K562 (cell line): ENCODE measurements around the gene CORT. TPM values are rescaled to one million over a fixed set of nuclear protein-coding genes. Genes with fewer than 3 reads are reported as not detected.
"Not testable (repeated sequence)": the region's sequence is repeated elsewhere in the genome, so short reads cannot be mapped to it uniquely, and the experiment has no call there.

ENCODE experiments used
- ATAC-seq: fragments of 200-7000 bp; cut with Tn5 transposase; 3 replicates; pipeline ENCODE4 v1.9.1; 2020; ENCODE audit warnings: moderate library complexity
- BruUV-seq: library from RNA; stranded (reverse); fragments of 400-500 nt; replicated peaks from 2 replicates; lab custom pipeline; 2021; lab: Mats Ljungman, UMichigan
- CTCF ChIA-PET: fragments of 300-600 bp; formaldehyde crosslinking; extraction: SDS; loops from one replicate; lab custom pipeline; 2021; ENCODE audit warnings: low intra/inter-chr PET ratio; lab: Yijun Ruan, JAX
- POLR2A ChIA-PET: fragments of 300-600, 350-650 bp; sonication (Branson Sonifier 250); formaldehyde crosslinking; extraction: SDS; loops from one replicate; lab custom pipeline; 2021; ENCODE audit warnings: antibody characterized with exemption, inconsistent platforms; lab: Yijun Ruan, JAX
- DNase-seq, 4 experiments: peaks; one replicate each; pipeline versions ENCODE4 v3.0.0 to v3.0.0-alpha.2; 2011 to 2018; ENCODE audit warnings: low spot score in 3 of 4, mixed read lengths in 3 of 4; ENCODE audit errors: extremely low read depth in 1 of 4
- FAIRE-seq: peaks from 2 replicates; lab custom pipeline; 2011; peaks lifted over from hg19 to GRCh38; lab: Jason Lieb, UNC
- H2AFZ ChIP-seq: 2 replicates; pipeline ENCODE4 v1.6.0; 2011; ENCODE audit warnings: low read depth, low read length, control low read depth, inconsistent platforms
- H3K27ac ChIP-seq: fragments of 200-600 bp; 3 replicates; pipeline ENCODE4 v1.8.0; 2011; ENCODE audit warnings: low read depth, mild to moderate bottlenecking, control low read depth, inconsistent platforms, low read length, moderate library complexity, mixed read lengths; ENCODE audit errors: extremely low read depth
- H3K27me3 ChIP-seq, 2 experiments: fragments of 300-600 bp in 1 of 2; 2 replicates in 1 of 2; 3 replicates in 1 of 2; pipeline versions ENCODE4 v1.6.0 to v1.8.0; 2011; ENCODE audit warnings: inconsistent platforms in 2 of 2, low read length in 2 of 2, mild to moderate bottlenecking in 1 of 2, mixed read lengths in 1 of 2, moderate library complexity in 1 of 2; ENCODE audit not compliant: control insufficient read depth in 2 of 2, insufficient read depth in 2 of 2
- H3K36me3 ChIP-seq: fragments of 300-600 bp; 3 replicates; pipeline ENCODE4 v1.8.0; 2011; ENCODE audit warnings: mild to moderate bottlenecking, low read length, inconsistent platforms; ENCODE audit not compliant: control insufficient read depth, insufficient read depth
- H3K4me1 ChIP-seq, 2 experiments: fragments of 200-600 bp in 1 of 2; replicated peaks in 1 of 2; 2 replicates in 1 of 2; 3 replicates in 1 of 2; pipeline versions ENCODE4 v1.5.1 to v1.8.0; 2011; ENCODE audit warnings: inconsistent platforms in 2 of 2, low read length in 2 of 2, mild to moderate bottlenecking in 1 of 2, mixed read lengths in 1 of 2, moderate library complexity in 1 of 2; ENCODE audit not compliant: control insufficient read depth in 2 of 2, insufficient read depth in 2 of 2
- H3K4me2 ChIP-seq: 2 replicates; pipeline ENCODE4 v1.6.1; 2011; ENCODE audit warnings: low read length, control low read depth, inconsistent platforms, mixed read lengths; ENCODE audit not compliant: insufficient read depth
- H3K4me3 ChIP-seq: fragments of 200-600 bp; sonication (generic), shearing (Covaris generic); 2 replicates; pipeline ENCODE4 v1.5.1; 2016; ENCODE audit warnings: control low read depth, inconsistent platforms
- H3K79me2 ChIP-seq: fragments of 200-600 bp; 3 replicates; pipeline ENCODE4 v1.8.0; 2011; ENCODE audit warnings: low read length, inconsistent platforms; ENCODE audit not compliant: control insufficient read depth, insufficient read depth
- H3K9ac ChIP-seq, 2 experiments: 2 replicates each; pipeline versions ENCODE4 v1.6.0 to v1.6.1; 2011; ENCODE audit warnings: low read depth in 2 of 2, low read length in 2 of 2, control low read depth in 1 of 2, inconsistent platforms in 1 of 2, mild to moderate bottlenecking in 1 of 2, mixed read lengths in 1 of 2; ENCODE audit not compliant: insufficient read depth in 1 of 2
- H3K9me1 ChIP-seq: one replicate; pipeline ENCODE4 v1.6.0; 2011; ENCODE audit warnings: inconsistent platforms, mild to moderate bottlenecking, low read length, moderate library complexity; ENCODE audit not compliant: control insufficient read depth, insufficient read depth
- H3K9me3 ChIP-seq: replicated peaks from 2 replicates; pipeline ENCODE4 v1.5.1; 2011; ENCODE audit warnings: low read depth, low read length, inconsistent platforms; ENCODE audit not compliant: control insufficient read depth, insufficient read depth
- H4K20me1 ChIP-seq: replicated peaks from 2 replicates; pipeline ENCODE4 v1.6.1; 2011; ENCODE audit warnings: low read length, inconsistent platforms, mixed read lengths; ENCODE audit not compliant: control insufficient read depth, insufficient read depth
- HEY1 ChIP-seq: fragments of 250-450 bp; sonication (Bioruptor Pico); IDR thresholded peaks from 2 replicates; pipeline ENCODE4 v1.5.0; 2020; ENCODE audit warnings: mild to moderate bottlenecking, moderate library complexity, borderline replicate concordance
- HMG20B ChIP-seq: fragments of 250-450 bp; sonication (Bioruptor Pico); IDR thresholded peaks from 2 replicates; pipeline ENCODE4 v1.5.0; 2021; ENCODE audit warnings: mild to moderate bottlenecking
- POLR2A ChIP-seq: fragments of 450-650 bp; conservative IDR thresholded peaks from 2 replicates; pipeline ENCODE4 v1.6.1; 2016
- WGBS: fragments of 100-300 bp; shearing (Covaris generic); methylation state at CpG from one replicate; pipeline ENCODE4 v1.1.6; 2016; ENCODE audit warnings: low coverage, mixed read lengths; ENCODE audit not compliant: insufficient coverage; ENCODE audit errors: missing lambda C conversion rate; 5-methylcytosine and 5-hydroxymethylcytosine counted together
- in situ Hi-C: fragments of 300-500 bp; cut with MboI; formaldehyde crosslinking; loops from 4 replicates; pipeline ENCODE4 v1.15.0; 2018; ENCODE audit warnings: inconsistent platforms, mixed read lengths
- intact Hi-C: fragments of 100-400 bp; cut with micrococcal nuclease; formaldehyde crosslinking; loops from 2 replicates; pipeline ENCODE4 v1.14.2; 2022
- polyA plus RNA-seq, 8 experiments: library from polyadenylated mRNA; depleted of rRNA in 4 of 8; stranded (reverse) in 5 of 8; unstranded in 3 of 8; fragments of >200 nt; fragmentation: Nextera tagmentation in 2 of 8; fragmentation: Illumina TruSeq in 1 of 8; extraction: Ambion mirVana in 2 of 8; extraction: Trizol in 1 of 8; gene quantifications; 2 replicates each; pipeline versions ENCODE4 v1.2.1 to v1.2.3, GENCODE V29; 2011 to 2014; ENCODE audit warnings: inconsistent platforms in 1 of 8, missing spikeins in 1 of 8
- total RNA-seq, 7 experiments: library from RNA; depleted of rRNA in 6 of 7; stranded (reverse); fragments of >200 nt in 6 of 7; fragmentation: Illumina TruSeq in 2 of 7; extraction: Trizol in 2 of 7; gene quantifications; 2 replicates each; pipeline versions ENCODE4 v1.2.1 to v1.2.3, GENCODE V29; 2011 to 2021; ENCODE audit warnings: low replicate concordance in 1 of 7
- TF ChIP-seq, protein P1 (sequence below), 3 experiments: IDR thresholded peaks in 2 of 3; conservative IDR thresholded peaks in 1 of 3; 2 replicates each; pipeline ENCODE4 v1.5.1; 2011 to 2012; ENCODE audit warnings: low read length in 3 of 3, mild to moderate bottlenecking in 3 of 3, control low read depth in 2 of 3, improper control_type of control experiment in 1 of 3, inconsistent platforms in 1 of 3, low read depth in 1 of 3, mixed read lengths in 1 of 3, moderate library complexity in 1 of 3; ENCODE audit not compliant: insufficient read depth in 2 of 3

The CORT gene
- total and polyA plus RNA-seq, 9 of the 15 experiments (the other 6 are each of a cell fraction or from before 2014, with no cell fraction given), result 0.08 to 0.54 (median 0.13) TPM; not detected in 5

- Histone ChIP-seq H3K9ac (no peak overlapping the region), H3K27me3 (no peaks in the 10 kb centered on the region), H4K20me1 (no peaks in the 10 kb centered on the region), H3K9me3 (no peaks in the 10 kb centered on the region; the same call in 1 of the 2 replicates), H3K9me1 (no peaks in the 10 kb centered on the region), H2AFZ (no peak overlapping the region), H3K4me1 (peaks cover 12 to 18% of the 10 kb centered on the region in 2 experiments), H3K27ac (no peak overlapping the region), H3K4me2 (no peak overlapping the region), H3K36me3 (peaks cover 30% of the 10 kb centered on the region), H3K79me2 (no peaks in the 10 kb centered on the region), H3K4me3 (no peak overlapping the region)
- TF ChIP-seq HEY1 (CRISPR knock-in tag), result no peak
- TF ChIP-seq, protein P1, sequence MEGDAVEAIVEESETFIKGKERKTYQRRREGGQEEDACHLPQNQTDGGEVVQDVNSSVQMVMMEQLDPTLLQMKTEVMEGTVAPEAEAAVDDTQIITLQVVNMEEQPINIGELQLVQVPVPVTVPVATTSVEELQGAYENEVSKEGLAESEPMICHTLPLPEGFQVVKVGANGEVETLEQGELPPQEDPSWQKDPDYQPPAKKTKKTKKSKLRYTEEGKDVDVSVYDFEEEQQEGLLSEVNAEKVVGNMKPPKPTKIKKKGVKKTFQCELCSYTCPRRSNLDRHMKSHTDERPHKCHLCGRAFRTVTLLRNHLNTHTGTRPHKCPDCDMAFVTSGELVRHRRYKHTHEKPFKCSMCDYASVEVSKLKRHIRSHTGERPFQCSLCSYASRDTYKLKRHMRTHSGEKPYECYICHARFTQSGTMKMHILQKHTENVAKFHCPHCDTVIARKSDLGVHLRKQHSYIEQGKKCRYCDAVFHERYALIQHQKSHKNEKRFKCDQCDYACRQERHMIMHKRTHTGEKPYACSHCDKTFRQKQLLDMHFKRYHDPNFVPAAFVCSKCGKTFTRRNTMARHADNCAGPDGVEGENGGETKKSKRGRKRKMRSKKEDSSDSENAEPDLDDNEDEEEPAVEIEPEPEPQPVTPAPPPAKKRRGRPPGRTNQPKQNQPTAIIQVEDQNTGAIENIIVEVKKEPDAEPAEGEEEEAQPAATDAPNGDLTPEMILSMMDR (IDR thresholded peaks at IDR 0.05 in 2 of 3, conservative IDR thresholded peaks at IDR 0.05 in 1 of 3; ENCODE audit: insufficient read depth in 2 of 3, low read depth in 1 of 3, low read length in 3 of 3), result peak in 1 of 3 experiments; percentile 5; a peak in 1 of 6 replicates
- ChIA-PET CTCF (no interaction called here), POLR2A (interaction anchor here (1.0 kb wide), 1 partner anchor 15 kb away, joined by 3 read pairs; no protein-coding TSS in a partner anchor)
- FAIRE-seq (no peak), ATAC-seq (no peak), DNase-seq (no peak)
- BruUV-seq, result no TSS peak
- intact Hi-C loops (no loop called here), in situ Hi-C loops (no loop called here)
- 89% methylated on average over 5 of the region's 5 CpGs for WGBS
Observed at GRCh38 chr1:10456048-10456447, 6.2 kb downstream of the CORT start.

- Histone ChIP-seq H3K9me1 (no peaks in the 10 kb centered on the region), H2AFZ (no peak overlapping the region), H4K20me1 (no peaks in the 10 kb centered on the region), H3K9me3 (no peaks in the 10 kb centered on the region; the same call in 1 of the 2 replicates), H3K27me3 (no peaks in the 10 kb centered on the region), H3K4me3 (no peak overlapping the region), H3K4me1 (peaks cover 12 to 15% of the 10 kb centered on the region in 2 experiments; a peak in 4 of 5 replicates), H3K9ac (no peak overlapping the region), H3K27ac (no peak overlapping the region), H3K36me3 (peaks cover 36% of the 10 kb centered on the region), H3K79me2 (no peaks in the 10 kb centered on the region), H3K4me2 (no peak overlapping the region)
- ATAC-seq (no peak), FAIRE-seq (no peak), DNase-seq (no peak)
- 87% methylated on average over 7 of the region's 7 CpGs for WGBS
- ChIA-PET POLR2A (interaction anchor here (1.0 kb wide), 1 partner anchor 15 kb away, joined by 3 read pairs; no protein-coding TSS in a partner anchor), CTCF (no interaction called here)
- TF ChIP-seq POLR2A, result 0 out of 2 replicates have a peak, but pooled peaks have one; percentile 21
- TF ChIP-seq HMG20B (CRISPR knock-in tag), result no peak
- intact Hi-C loops (no loop called here), in situ Hi-C loops (no loop called here)
- TSS peak; percentile 23 for BruUV-seq
Observed at GRCh38 chr1:10456661-10457060, 6.8 kb downstream of the CORT start.

DNA sequence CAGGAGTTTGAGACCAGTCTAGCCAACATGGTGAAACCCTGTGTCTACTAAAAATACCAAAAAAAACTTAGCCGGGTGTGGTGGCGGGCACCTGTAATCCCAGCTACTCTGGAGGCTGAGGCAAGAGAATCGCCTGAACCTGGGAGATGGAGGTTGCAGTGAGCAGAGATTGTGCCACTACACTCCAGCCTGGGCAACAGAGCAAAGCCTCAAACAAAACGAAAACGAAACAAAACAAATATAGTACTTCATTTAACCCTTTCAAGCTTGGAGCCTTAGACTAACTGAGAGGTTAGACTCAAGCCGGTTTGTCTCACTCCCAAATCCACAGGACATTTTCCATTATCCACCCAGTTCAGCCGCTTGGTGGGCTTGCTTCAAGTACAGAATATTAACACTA lies 7.6 kb downstream of the CORT start:
- DNase-seq, H3K79me2 ChIP-seq, FAIRE-seq, in situ Hi-C loops, BruUV-seq, CTCF ChIA-PET, H3K4me3 ChIP-seq, H3K9me3 ChIP-seq, intact Hi-C loops, ATAC-seq, H3K4me2 ChIP-seq, H3K27me3 ChIP-seq, H3K27ac ChIP-seq, H3K9me1 ChIP-seq, H2AFZ ChIP-seq, H4K20me1 ChIP-seq, H3K9ac ChIP-seq: not testable (repeated sequence)
- Histone ChIP-seq H3K4me1 (peaks cover 12 to 15% of the 10 kb centered on the region in 2 experiments; a peak in 4 of 5 replicates), H3K36me3 (peaks cover 41% of the 10 kb centered on the region)
- POLR2A ChIA-PET, result interaction anchor here (1.2 to 1.7 kb wide), 3 partner anchors 13 to 15 kb away, joined by 3 to 6 read pairs (median 5); no protein-coding TSS in a partner anchor
- 77% methylated on average over 7 of the region's 7 CpGs for WGBS
